ENCODE data around the gene EPDR1.

The EPDR1 gene

DNA sequence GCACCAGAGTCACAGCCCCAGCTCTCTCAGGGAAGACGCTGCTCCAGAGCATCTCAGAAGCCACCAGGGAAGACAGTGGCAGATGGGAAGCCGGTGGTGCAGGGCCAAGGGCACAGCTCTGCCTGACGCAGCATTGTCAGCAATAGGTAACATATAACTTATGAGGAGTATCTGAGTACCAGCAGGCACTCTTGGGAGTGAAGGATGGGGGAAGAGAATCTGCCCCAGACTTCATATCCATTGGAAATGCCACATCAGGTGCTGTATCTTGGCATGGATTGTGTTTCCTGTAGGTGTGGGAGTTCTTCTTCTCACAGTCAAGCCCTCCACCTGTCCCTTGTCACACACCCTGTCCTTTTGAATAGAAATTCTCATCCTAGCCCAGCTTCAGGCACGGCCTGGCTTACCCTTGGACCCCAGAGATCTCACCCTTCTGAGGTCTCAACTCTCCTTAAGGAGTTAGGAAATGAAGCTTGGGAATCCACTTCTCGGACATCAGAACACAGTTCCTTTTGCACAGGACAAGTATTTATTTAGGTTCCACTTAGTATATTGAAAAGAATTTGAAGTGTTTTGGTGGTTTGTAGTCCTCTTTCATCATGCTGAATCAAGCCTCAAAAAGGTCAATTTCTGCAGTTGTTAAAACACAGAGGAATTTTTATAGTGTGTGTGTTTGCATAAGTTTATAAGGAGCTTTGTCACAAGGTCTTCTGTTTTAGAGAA lies 9.9 kb downstream of the EPDR1 start:
- TF ChIP-seq CTCF (IDR thresholded peaks at IDR 0.05), result no peak
- no peaks in the 10 kb centered on the region for H3K27me3 ChIP-seq
- H3K4me3 ChIP-seq (ENCODE audit: low read depth in 1 of 2, low read length in 1 of 2), result no peak overlapping the region
- H3K4me1 ChIP-seq (ENCODE audit: control insufficient read depth in 1 of 2, insufficient read depth in 1 of 2, low read depth in 1 of 2, low read length in 1 of 2), result no peaks in the 10 kb centered on the region
- no peaks in the 10 kb centered on the region for H3K36me3 ChIP-seq
- no peak overlapping the region for H3K27ac ChIP-seq
- H3K9me3 ChIP-seq, result no peaks in the 10 kb centered on the region

DNA sequence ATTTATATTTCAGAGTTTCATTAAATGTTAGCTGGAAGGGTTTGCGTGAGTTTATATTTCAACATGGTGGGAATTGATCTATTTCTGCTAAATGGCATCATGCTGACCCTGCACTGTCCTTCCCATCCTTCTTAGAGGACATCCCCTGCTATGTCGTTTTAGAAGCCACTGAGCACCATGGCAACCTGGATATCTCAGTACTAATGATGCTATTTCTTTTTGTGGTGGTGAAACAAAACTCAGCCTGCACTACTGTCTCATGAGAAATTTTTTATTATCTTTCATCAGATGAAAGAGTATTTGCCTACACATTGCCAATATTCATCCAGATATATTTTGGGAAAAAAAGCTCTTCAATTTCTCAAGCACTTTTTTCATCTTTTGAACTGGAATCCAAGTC lies 12.1 kb downstream of the EPDR1 start:
- H3K9me3 ChIP-seq, result no peaks in the 10 kb centered on the region
- no peaks in the 10 kb centered on the region for H3K27me3 ChIP-seq
- H3K4me1 ChIP-seq (ENCODE audit: control insufficient read depth in 1 of 2, insufficient read depth in 1 of 2, low read depth in 1 of 2, low read length in 1 of 2), result no peaks in the 10 kb centered on the region
- no peaks in the 10 kb centered on the region for H3K36me3 ChIP-seq
- TF ChIP-seq CTCF (IDR thresholded peaks at IDR 0.05), result no peak
- H3K4me3 ChIP-seq (ENCODE audit: low read depth in 1 of 2, low read length in 1 of 2), result no peak overlapping the region
- H3K27ac ChIP-seq, result no peak overlapping the region

DNA sequence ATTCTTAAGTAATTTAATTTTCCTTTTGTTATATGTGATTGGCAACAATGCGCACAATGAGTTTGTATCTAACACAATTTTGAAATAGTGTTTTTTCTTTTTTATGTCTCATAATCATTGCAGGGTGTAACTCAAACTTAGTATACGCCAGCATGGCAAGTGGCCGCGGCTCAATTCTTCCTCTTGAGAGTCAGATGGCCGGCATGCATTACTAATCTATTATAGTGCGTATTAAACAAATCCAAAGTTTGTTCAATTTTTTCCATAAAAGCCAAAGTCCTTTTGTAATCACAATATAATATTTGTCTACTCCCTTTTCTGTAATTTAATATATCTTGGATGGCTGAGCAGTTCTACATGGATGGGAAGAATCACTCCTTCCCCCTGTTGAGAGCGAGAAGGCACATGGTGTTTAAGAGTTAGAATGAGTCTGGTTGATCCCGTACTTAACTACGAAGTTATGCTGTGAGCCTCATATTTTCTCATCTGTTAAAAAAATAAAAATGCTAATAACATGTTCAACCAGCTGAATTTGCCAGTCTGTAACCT lies 12.7 kb downstream of the EPDR1 start:
- Histone ChIP-seq H3K27me3 (no peaks in the 10 kb centered on the region), H3K9me3 (no peaks in the 10 kb centered on the region), H3K36me3 (no peaks in the 10 kb centered on the region), H3K4me1 (ENCODE audit: control insufficient read depth in 1 of 2, insufficient read depth in 1 of 2, low read depth in 1 of 2, low read length in 1 of 2) (no peaks in the 10 kb centered on the region), H3K27ac (no peak overlapping the region), H3K4me3 (ENCODE audit: low read depth in 1 of 2, low read length in 1 of 2) (no peak overlapping the region)
- TF ChIP-seq CTCF (IDR thresholded peaks at IDR 0.05), result no peak

GRCh38 chr7:37942934-37943610 lies 22.6 kb downstream of the EPDR1 start:
- H3K9me3 ChIP-seq, result no peaks in the 10 kb centered on the region
- no peak overlapping the region for H3K27ac ChIP-seq
- H3K36me3 ChIP-seq, result no peaks in the 10 kb centered on the region
- no peaks in the 10 kb centered on the region for H3K4me1 ChIP-seq (ENCODE audit: control insufficient read depth in 1 of 2, insufficient read depth in 1 of 2, low read depth in 1 of 2, low read length in 1 of 2)
- no peak overlapping the region for H3K4me3 ChIP-seq (ENCODE audit: low read depth in 1 of 2, low read length in 1 of 2)
- no peak for TF ChIP-seq CTCF (IDR thresholded peaks at IDR 0.05)
- no peaks in the 10 kb centered on the region for H3K27me3 ChIP-seq

DNA sequence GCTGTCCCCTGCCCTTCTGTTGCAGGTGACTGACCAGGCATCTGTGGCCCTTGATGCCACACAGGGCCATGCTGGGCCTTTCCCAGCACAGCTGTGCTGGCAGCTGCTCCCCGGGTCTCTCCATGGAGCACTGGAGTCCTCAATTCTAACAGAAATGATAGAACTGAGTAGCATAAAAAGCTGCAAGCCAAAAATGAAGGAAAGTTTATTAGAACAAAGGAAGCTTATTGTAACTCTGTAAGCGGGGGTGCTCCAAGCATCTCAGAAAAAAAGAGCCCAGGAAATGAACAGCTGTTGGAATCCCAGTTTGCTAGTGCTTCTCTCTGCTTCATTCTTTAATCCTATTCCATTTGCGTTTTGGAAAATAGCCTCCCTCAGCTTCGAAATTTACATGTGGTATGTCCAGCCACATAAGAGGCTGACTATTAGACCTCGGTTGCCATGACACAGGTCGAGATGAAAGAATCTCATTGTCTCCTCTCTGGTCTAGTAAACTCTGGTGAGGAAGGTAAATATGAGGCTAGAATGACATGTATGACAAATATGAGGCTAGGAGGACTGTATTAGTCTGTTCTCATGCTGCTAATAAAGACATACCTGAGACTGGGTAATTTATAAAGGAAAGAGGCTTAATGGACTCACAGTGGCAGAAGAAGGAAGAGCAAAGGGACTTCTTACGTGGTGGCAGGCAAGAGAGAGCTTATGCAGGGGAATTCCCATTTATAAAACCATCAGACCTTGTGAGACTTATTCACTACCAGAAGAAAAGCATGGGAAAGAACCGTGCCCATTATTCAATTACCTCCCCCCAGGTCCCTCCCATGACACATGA lies 23.7 kb downstream of the EPDR1 start:
- no peak for TF ChIP-seq CTCF (IDR thresholded peaks at IDR 0.05)
- Histone ChIP-seq H3K36me3 (no peaks in the 10 kb centered on the region), H3K4me3 (ENCODE audit: low read depth in 1 of 2, low read length in 1 of 2) (no peak overlapping the region), H3K9me3 (no peaks in the 10 kb centered on the region), H3K27ac (no peak overlapping the region), H3K27me3 (no peaks in the 10 kb centered on the region), H3K4me1 (ENCODE audit: control insufficient read depth in 1 of 2, insufficient read depth in 1 of 2, low read depth in 1 of 2, low read length in 1 of 2) (no peaks in the 10 kb centered on the region)

All from neutrophil (primary cell).